Parathyroid adenoma (tissue), 2 donors: ENCODE results near the gene KCNJ1.

Experiments
- H2AFZ ChIP-seq: fragments of 300-600 bp; sonication (generic); one replicate; pipeline ENCODE4 v1.7.0; 2017; ENCODE audit warnings: antibody characterized with exemption, mild to moderate bottlenecking
- H3K27ac ChIP-seq: fragments of 300-600 bp; sonication (generic); one replicate; pipeline ENCODE4 v1.7.0; 2017
- H3K27me3 ChIP-seq: fragments of 300-600 bp; sonication (generic); one replicate; pipeline ENCODE4 v1.7.0; 2017; ENCODE audit warnings: low read length; ENCODE audit not compliant: control insufficient read depth, insufficient read depth
- H3K36me3 ChIP-seq: fragments of 300-600 bp; sonication (generic); one replicate; pipeline ENCODE4 v1.7.0; 2017; ENCODE audit warnings: low read length; ENCODE audit not compliant: control insufficient read depth, insufficient read depth
- H3K4me1 ChIP-seq: fragments of 300-600 bp; sonication (generic); one replicate; pipeline ENCODE4 v1.7.0; 2017; ENCODE audit warnings: control low read depth
- H3K4me2 ChIP-seq: fragments of 300-600 bp; sonication (generic); one replicate; pipeline ENCODE4 v1.7.0; 2017; ENCODE audit warnings: low read length
- H3K4me3 ChIP-seq: fragments of 300-600 bp; sonication (generic); one replicate; pipeline ENCODE4 v1.7.0; 2017; ENCODE audit warnings: low read depth, low read length
- H3K79me2 ChIP-seq: fragments of 300-600 bp; sonication (generic); one replicate; pipeline ENCODE4 v1.7.0; 2017; ENCODE audit warnings: control low read depth
- H3K9ac ChIP-seq: fragments of 300-600 bp; sonication (generic); one replicate; pipeline ENCODE4 v1.7.0; 2017; ENCODE audit warnings: mild to moderate bottlenecking
- H3K9me3 ChIP-seq: fragments of 300-600 bp; sonication (generic); one replicate; pipeline ENCODE4 v1.7.0; 2017; ENCODE audit warnings: low read length; ENCODE audit not compliant: control insufficient read depth
- CTCF ChIP-seq: fragments of 300-600 bp; sonication (generic); IDR thresholded peaks from one replicate; pipeline ENCODE4 v1.7.0; 2017; ENCODE audit warnings: antibody characterized with exemption, mild to moderate bottlenecking
- donor health status: primary hyperparathyroidism.

KCNJ1 gene

DNA sequence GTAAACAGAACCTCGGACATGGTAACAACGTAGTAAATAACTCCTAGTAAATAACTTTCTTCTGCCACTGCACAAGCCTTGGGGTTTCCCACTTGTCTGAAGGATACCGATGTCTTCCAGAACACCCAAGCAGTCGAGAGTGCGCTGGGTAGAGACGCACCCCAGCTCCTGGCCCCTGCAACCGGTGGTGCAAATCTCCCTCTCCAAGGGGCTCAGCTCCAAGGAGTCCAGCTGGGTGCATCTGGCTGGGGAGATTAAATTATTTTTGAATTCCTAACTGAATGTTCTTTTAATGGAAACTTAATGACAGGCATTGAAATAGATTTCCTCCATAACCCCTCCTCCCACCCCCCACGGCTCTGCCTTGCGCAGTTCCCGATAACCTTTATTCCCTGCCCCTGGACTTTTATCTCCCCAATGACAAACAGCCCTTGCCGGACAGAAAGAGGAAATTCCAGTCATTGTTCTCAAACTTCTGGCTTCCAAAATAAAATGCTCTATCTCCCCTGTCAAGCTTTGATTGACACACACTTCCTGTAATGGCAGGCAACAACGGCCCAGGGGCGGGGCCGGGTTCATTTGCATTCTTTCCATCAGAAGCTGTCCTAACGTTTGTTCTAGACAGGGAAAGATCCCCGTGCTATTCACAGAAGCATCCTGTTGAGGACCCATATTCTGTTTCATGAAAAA lies 31.2 kb downstream of the KCNJ1 start:
- H3K4me3 ChIP-seq = no peak overlapping the region
- no peak for TF ChIP-seq CTCF
- H2AFZ ChIP-seq = no peak overlapping the region
- no peaks in the 10 kb centered on the region for H3K36me3 ChIP-seq
- H3K4me2 ChIP-seq = no peak overlapping the region
- H3K27ac ChIP-seq = peak overlapping the region; percentile 1
- H3K79me2 ChIP-seq = no peaks in the 10 kb centered on the region
- no peaks in the 10 kb centered on the region for H3K27me3 ChIP-seq
- no peak overlapping the region for H3K9ac ChIP-seq
- H3K9me3 ChIP-seq = no peaks in the 10 kb centered on the region
- H3K4me1 ChIP-seq = no peaks in the 10 kb centered on the region

DNA sequence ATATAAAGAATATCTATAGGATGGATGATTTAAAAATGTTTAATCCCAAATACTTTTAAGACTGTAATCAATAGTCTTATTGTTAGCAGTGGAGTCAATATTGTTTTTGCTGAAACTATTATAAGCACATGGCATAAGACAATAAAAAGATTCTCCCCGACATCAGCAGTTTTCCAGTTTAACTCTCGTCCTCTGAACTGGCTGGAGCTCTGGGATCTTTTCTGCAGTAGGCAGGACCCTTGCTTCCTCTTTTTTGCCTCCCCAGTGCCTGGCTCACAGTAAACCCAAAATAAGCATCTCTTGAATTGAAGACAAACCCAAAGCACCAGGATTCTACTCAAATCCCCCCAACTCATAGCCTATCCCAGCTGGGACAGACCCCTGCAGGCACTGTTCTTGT lies 32.9 kb downstream of the KCNJ1 start:
- Histone ChIP-seq H3K79me2 (no peaks in the 10 kb centered on the region), H2AFZ (no peak overlapping the region), H3K4me3 (no peak overlapping the region), H3K27me3 (no peaks in the 10 kb centered on the region), H3K4me2 (no peak overlapping the region), H3K27ac (no peak overlapping the region), H3K9ac (no peak overlapping the region), H3K4me1 (no peaks in the 10 kb centered on the region), H3K36me3 (no peaks in the 10 kb centered on the region), H3K9me3 (no peaks in the 10 kb centered on the region)
- no peak for TF ChIP-seq CTCF

DNA sequence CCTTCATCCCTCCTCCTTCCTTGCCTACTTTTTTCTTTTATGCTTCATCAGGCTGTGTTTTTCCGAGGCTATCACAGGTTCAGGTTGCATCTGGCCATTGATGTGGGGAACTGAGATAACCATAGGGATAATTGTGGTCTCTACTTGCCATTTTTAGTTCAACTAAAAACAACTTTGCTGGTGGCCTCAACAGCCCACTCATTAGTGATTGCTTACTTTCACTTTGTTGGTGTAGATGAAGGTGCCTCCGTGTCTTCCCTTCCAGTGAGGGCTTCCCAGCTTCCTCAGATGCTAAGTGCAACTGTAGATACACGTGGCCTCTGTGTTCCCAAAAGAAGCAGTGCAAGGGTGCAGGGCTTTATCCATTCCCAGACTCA lies 35.0 kb downstream of the KCNJ1 start:
- Histone ChIP-seq H3K9me3 (no peaks in the 10 kb centered on the region), H3K9ac (no peak overlapping the region), H3K36me3 (no peaks in the 10 kb centered on the region), H3K4me1 (no peaks in the 10 kb centered on the region), H3K27me3 (no peaks in the 10 kb centered on the region), H2AFZ (no peak overlapping the region), H3K79me2 (no peaks in the 10 kb centered on the region), H3K4me3 (no peak overlapping the region), H3K27ac (no peak overlapping the region), H3K4me2 (no peak overlapping the region)
- TF ChIP-seq CTCF = no peak

- no peaks in the 10 kb centered on the region for H3K27me3 ChIP-seq
- no peak overlapping the region for H2AFZ ChIP-seq
- H3K27ac ChIP-seq = no peak overlapping the region
- TF ChIP-seq CTCF = peak; percentile 79
- no peaks in the 10 kb centered on the region for H3K9me3 ChIP-seq
- H3K36me3 ChIP-seq = no peaks in the 10 kb centered on the region
- H3K79me2 ChIP-seq = no peaks in the 10 kb centered on the region
- H3K4me2 ChIP-seq = no peak overlapping the region
- no peak overlapping the region for H3K9ac ChIP-seq
- no peaks in the 10 kb centered on the region for H3K4me1 ChIP-seq
- H3K4me3 ChIP-seq = peak overlapping the region; percentile 16
These were observed 35.6 kb downstream of the KCNJ1 start for GRCh38 chr11:128831174-128832120.
